HT-29 (cell line): ENCODE data around the gene PCYOX1L. TPM values are rescaled to one million over a fixed set of nuclear protein-coding genes. Genes with fewer than 3 reads are reported as not detected.
A peak's percentile ranks its signal among the peaks of the same experiment; 100 is the strongest.

Experiments used
- DNase-seq: peaks from one replicate; pipeline ENCODE4 v3.0.0-alpha.2; 2015; ENCODE audit warnings: low spot score
- total RNA-seq: library from RNA; depleted of rRNA; stranded (reverse); fragments of >200 nt; shearing (Covaris generic); gene quantifications from 2 replicates; pipeline ENCODE4 v1.2.3, GENCODE V29; 2014

Gene PCYOX1L
- total RNA-seq, 1 experiment from 2014 or later: 1.2 TPM

GRCh38 chr5:149367249-149367971, 9.6 kb downstream of the PCYOX1L start:
- peak; percentile 93 for DNase-seq

GRCh38 chr5:149367972-149368645, 10.3 kb downstream of the PCYOX1L start:
- no peak for DNase-seq

GRCh38 chr5:149370878-149371277, 13.0 kb downstream of the PCYOX1L start:
- DNase-seq: no peak

- peak; percentile 86 for DNase-seq
These were observed 13.6 kb downstream of the PCYOX1L start for GRCh38 chr5:149371296-149371962.

- DNase-seq: no peak
These were observed 14.4 kb downstream of the PCYOX1L start for GRCh38 chr5:149372076-149372795.

- DNase-seq: no peak
These were observed 15.1 kb downstream of the PCYOX1L start for GRCh38 chr5:149372932-149373331.

GRCh38 chr5:149374303-149374702, 16.5 kb downstream of the PCYOX1L start:
- no peak for DNase-seq

- no peak for DNase-seq
These were observed 17.0 kb downstream of the PCYOX1L start for GRCh38 chr5:149374801-149375200.

- no peak for DNase-seq
These were observed 17.6 kb downstream of the PCYOX1L start for GRCh38 chr5:149375434-149375833.

GRCh38 chr5:149376104-149376503, 18.3 kb downstream of the PCYOX1L start:
- DNase-seq: no peak

- DNase-seq: no peak
These were observed 19.0 kb downstream of the PCYOX1L start for GRCh38 chr5:149376711-149377447.

- DNase-seq: no peak
These were observed 20.5 kb downstream of the PCYOX1L start for GRCh38 chr5:149378241-149378820.

- no peak for DNase-seq
These were observed 21.4 kb downstream of the PCYOX1L start, which contains the start of gene IL17B for GRCh38 chr5:149379177-149379761. IL17B (minus strand) TSS chr5:149379292; CDS start chr5:149379225, 67 bp downstream.

GRCh38 chr5:149379818-149380374, 22.1 kb downstream of the PCYOX1L start:
- no peak for DNase-seq

- DNase-seq: no peak
These were observed 22.7 kb downstream of the PCYOX1L start for GRCh38 chr5:149380466-149381121.

GRCh38 chr5:149381261-149381985, 23.6 kb downstream of the PCYOX1L start:
- DNase-seq: no peak

- DNase-seq: peak; percentile 73
These were observed 24.1 kb downstream of the PCYOX1L start for GRCh38 chr5:149381986-149382338.

GRCh38 chr5:149382517-149383220, 24.8 kb downstream of the PCYOX1L start:
- DNase-seq: no peak
